ENCODE results near the gene EIF2A.
"Not testable (repeated sequence)": the region's sequence is repeated elsewhere in the genome, so short reads cannot be mapped to it uniquely, and the experiment has no call there.

EIF2A gene

DNA sequence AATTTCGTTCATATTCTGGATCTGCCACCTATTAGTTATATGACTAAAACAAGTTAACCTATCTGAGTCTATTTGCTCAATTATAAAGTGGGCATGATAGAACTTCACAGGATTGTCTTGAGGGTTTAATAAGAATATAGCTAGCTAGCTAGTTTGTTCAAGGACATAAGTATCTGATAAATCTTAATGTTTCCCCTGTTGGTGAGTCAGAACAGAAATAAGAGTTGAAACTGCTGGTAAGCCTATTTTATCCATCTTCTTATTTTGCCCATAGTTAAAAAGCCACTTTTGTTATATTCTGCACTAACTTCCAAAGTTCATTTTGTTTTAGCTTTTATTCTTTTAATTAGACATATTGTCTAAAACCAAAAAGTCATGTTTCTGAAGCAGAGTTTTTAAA, 65.9 kb downstream of the EIF2A start:
- no peak overlapping the region for H3K4me3 ChIP-seq (ENCODE audit: low read length in 2 of 2)
- H3K4me1 ChIP-seq (ENCODE audit: control insufficient read depth in 2 of 2, insufficient read depth in 2 of 2, low read length in 2 of 2), result peaks cover 0 to 1% of the 10 kb centered on the region in 2 donors
- peaks cover 0 to 9% of the 10 kb centered on the region in 2 donors for H3K36me3 ChIP-seq (ENCODE audit: control insufficient read depth in 2 of 2, insufficient read depth in 2 of 2, low read length in 2 of 2)
- H3K9ac ChIP-seq (ENCODE audit: low read depth in 1 of 2, low read length in 2 of 2), result no peak overlapping the region
- H3K9me3 ChIP-seq (ENCODE audit: control insufficient read depth in 2 of 2, low read length in 2 of 2), result no peaks in the 10 kb centered on the region
- H3K27ac ChIP-seq (ENCODE audit: low read depth in 2 of 2, low read length in 2 of 2), result no peak overlapping the region
- H3K27me3 ChIP-seq (ENCODE audit: control insufficient read depth in 2 of 2, insufficient read depth in 2 of 2, low read length in 2 of 2), result no peaks in the 10 kb centered on the region

DNA sequence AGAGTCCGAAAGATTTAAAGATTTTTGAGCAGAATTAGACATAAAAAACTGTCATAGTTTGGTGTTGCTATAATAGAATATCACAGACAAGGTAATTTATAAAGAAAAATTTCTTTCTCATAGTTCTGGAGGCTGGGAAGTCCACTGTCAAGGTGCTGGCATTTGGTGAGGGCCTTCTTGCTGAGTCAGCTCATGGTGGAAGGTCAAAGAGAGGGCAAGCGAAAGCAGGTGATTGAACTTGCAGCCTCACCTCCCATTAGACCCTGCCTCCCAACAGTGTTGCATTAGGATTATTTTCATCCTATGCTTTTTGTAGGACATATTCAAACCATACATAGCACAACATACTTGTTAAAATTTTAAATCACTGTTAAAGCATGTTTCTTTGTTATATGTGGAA, 66.4 kb downstream of the EIF2A start:
- no peak overlapping the region for H3K27ac ChIP-seq (ENCODE audit: low read depth in 2 of 2, low read length in 2 of 2)
- H3K4me1 ChIP-seq (ENCODE audit: control insufficient read depth in 2 of 2, insufficient read depth in 2 of 2, low read length in 2 of 2), result no peaks in the 10 kb centered on the region
- H3K4me3 ChIP-seq (ENCODE audit: low read length in 2 of 2), result no peak overlapping the region
- no peaks in the 10 kb centered on the region for H3K27me3 ChIP-seq (ENCODE audit: control insufficient read depth in 2 of 2, insufficient read depth in 2 of 2, low read length in 2 of 2)
- H3K9me3 ChIP-seq (ENCODE audit: control insufficient read depth in 2 of 2, low read length in 2 of 2), result no peaks in the 10 kb centered on the region
- H3K9ac ChIP-seq (ENCODE audit: low read depth in 1 of 2, low read length in 2 of 2), result no peak overlapping the region
- peaks cover 0 to 9% of the 10 kb centered on the region in 2 donors for H3K36me3 ChIP-seq (ENCODE audit: control insufficient read depth in 2 of 2, insufficient read depth in 2 of 2, low read length in 2 of 2)

DNA sequence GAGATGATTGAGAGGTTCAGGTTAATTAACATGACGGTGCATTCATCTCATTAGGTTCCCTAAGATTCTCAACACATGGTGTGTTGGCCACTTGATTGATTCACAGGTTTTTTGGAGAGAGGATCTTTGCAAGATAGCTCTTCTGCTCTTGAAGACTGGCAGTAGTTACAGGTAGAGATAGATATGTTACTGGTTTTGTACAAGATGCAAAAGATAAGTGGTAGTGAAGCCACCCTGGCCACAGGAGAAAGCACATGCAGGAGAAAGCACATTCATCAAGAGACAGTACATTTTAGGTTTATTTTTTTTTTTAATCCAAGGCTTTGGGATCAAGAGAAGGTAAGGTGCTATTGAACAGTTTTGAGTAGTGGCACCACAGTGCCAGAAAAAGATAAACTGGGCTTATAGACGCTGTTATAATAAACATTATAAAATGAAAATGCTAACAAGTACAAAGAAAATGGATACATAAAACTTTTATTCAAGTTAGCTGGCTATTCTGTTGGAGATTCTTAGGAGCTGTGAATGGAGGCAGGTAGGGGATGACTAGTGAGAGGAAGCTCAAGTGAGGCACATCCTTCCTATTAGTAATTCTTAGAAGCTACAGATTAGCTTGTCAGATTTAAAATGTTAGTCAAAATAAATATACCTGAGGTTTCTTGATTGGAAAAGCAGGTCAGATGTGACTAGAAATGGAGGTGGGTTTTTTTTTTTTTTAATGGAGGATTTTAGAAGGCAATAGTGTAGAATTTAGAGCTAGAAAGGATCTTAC, 67.3 kb downstream of the EIF2A start:
- no peaks in the 10 kb centered on the region for H3K4me1 ChIP-seq (ENCODE audit: control insufficient read depth in 2 of 2, insufficient read depth in 2 of 2, low read length in 2 of 2)
- no peak overlapping the region for H3K4me3 ChIP-seq (ENCODE audit: low read length in 2 of 2)
- H3K36me3 ChIP-seq (ENCODE audit: control insufficient read depth in 2 of 2, insufficient read depth in 2 of 2, low read length in 2 of 2), result peaks cover 0 to 9% of the 10 kb centered on the region in 2 donors
- no peak overlapping the region for H3K9ac ChIP-seq (ENCODE audit: low read depth in 1 of 2, low read length in 2 of 2)
- no peak overlapping the region for H3K27ac ChIP-seq (ENCODE audit: low read depth in 2 of 2, low read length in 2 of 2)
- H3K27me3 ChIP-seq (ENCODE audit: control insufficient read depth in 2 of 2, insufficient read depth in 2 of 2, low read length in 2 of 2), result no peaks in the 10 kb centered on the region
- H3K9me3 ChIP-seq (ENCODE audit: control insufficient read depth in 2 of 2, low read length in 2 of 2), result no peaks in the 10 kb centered on the region

DNA sequence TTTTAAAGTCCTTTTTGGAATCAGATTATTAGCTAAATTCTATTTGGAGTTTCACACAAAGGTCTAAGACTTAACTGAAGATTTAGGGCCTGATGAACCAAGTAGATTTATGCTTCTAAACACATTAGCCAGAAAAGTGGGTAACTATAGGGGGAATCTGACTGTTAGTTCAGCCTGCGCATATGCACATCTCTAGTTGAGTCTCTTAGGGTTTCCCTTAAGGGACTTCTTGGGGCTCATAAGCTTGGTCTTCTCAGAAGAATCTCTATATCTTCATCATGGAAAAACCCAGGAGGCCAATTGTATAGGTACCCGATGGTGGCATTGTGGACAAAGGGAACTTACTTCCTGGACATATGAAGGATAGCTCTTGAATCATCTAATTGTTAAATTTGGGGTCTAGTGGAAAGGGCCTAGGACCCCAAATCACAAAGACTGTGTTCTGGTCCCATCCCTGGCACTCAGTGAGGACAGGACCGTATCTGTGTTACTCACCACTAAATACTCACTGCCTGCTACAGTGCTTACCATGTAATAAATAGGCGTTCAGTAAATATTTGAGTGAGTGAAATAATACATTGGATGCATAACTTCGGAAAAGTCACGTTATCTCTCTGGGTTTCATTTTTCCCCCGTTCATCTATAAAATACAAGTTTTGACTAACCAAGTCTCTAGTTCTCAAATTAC, 73.6 kb downstream of the EIF2A start:
- H3K4me1 ChIP-seq (ENCODE audit: control insufficient read depth in 2 of 2, insufficient read depth in 2 of 2, low read length in 2 of 2), result no peaks in the 10 kb centered on the region
- no peak overlapping the region for H3K27ac ChIP-seq (ENCODE audit: low read depth in 2 of 2, low read length in 2 of 2)
- no peak overlapping the region for H3K4me3 ChIP-seq (ENCODE audit: low read length in 2 of 2)
- no peaks in the 10 kb centered on the region for H3K9me3 ChIP-seq (ENCODE audit: control insufficient read depth in 2 of 2, low read length in 2 of 2)
- no peaks in the 10 kb centered on the region for H3K27me3 ChIP-seq (ENCODE audit: control insufficient read depth in 2 of 2, insufficient read depth in 2 of 2, low read length in 2 of 2)
- no peak overlapping the region for H3K9ac ChIP-seq (ENCODE audit: low read depth in 1 of 2, low read length in 2 of 2)
- H3K36me3 ChIP-seq (ENCODE audit: control insufficient read depth in 2 of 2, insufficient read depth in 2 of 2, low read length in 2 of 2), result peaks cover 2 to 3% of the 10 kb centered on the region in 2 donors

DNA sequence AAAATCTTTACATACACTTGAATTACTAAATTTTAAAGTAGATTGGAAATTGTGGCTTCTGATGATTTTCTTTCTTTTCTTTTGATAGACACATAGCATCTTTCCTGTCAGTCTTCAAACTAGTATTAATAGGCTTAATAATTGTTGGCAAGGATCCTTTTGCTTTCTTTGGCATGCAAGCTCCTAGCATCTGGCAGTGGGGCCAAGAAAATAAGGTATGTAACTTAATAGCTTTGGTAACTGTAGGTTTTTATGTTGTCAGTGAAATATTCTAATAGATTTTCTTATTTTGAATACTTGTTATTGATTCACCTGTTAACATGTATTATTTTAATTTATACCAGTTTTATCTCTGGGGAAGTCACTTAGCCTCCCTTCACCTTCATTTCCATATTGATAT, 76.4 kb downstream of the EIF2A start:
- H3K9ac ChIP-seq (ENCODE audit: low read depth in 1 of 2, low read length in 2 of 2); H3K4me1 ChIP-seq (ENCODE audit: control insufficient read depth in 2 of 2, insufficient read depth in 2 of 2, low read length in 2 of 2); H3K4me3 ChIP-seq (ENCODE audit: low read length in 2 of 2); H3K27me3 ChIP-seq (ENCODE audit: control insufficient read depth in 2 of 2, insufficient read depth in 2 of 2, low read length in 2 of 2); H3K9me3 ChIP-seq (ENCODE audit: control insufficient read depth in 2 of 2, low read length in 2 of 2); H3K27ac ChIP-seq (ENCODE audit: low read depth in 2 of 2, low read length in 2 of 2): not testable (repeated sequence)
- H3K36me3 ChIP-seq (ENCODE audit: control insufficient read depth in 2 of 2, insufficient read depth in 2 of 2, low read length in 2 of 2), result peaks cover 22 to 24% of the 10 kb centered on the region in 2 donors

DNA sequence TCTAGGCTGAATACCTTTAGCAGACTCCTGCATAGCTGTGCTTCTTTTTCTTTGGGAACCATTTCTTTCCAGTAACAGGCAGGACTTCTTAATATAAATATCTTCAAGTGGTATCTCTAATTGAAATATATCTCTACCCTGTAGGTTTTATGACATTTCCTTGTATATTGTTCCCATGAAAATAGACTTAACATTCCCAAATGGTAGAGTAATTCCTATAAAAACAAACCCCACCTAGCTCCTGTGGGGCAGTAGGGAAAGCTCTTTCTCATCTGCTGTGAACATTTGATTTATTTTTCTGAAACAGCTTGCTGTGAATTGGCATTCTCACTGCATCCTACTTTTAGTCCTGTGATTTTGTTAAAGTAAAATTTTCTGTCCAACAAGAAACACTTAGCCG, 77.4 kb downstream of the EIF2A start:
- Histone ChIP-seq H3K9me3 (ENCODE audit: control insufficient read depth in 2 of 2, low read length in 2 of 2) (no peaks in the 10 kb centered on the region), H3K36me3 (ENCODE audit: control insufficient read depth in 2 of 2, insufficient read depth in 2 of 2, low read length in 2 of 2) (peaks cover 22 to 24% of the 10 kb centered on the region in 2 donors), H3K4me1 (ENCODE audit: control insufficient read depth in 2 of 2, insufficient read depth in 2 of 2, low read length in 2 of 2) (no peaks in the 10 kb centered on the region), H3K27me3 (ENCODE audit: control insufficient read depth in 2 of 2, insufficient read depth in 2 of 2, low read length in 2 of 2) (no peaks in the 10 kb centered on the region), H3K4me3 (ENCODE audit: low read length in 2 of 2) (no peak overlapping the region), H3K9ac (ENCODE audit: low read depth in 1 of 2, low read length in 2 of 2) (no peak overlapping the region), H3K27ac (ENCODE audit: low read depth in 2 of 2, low read length in 2 of 2) (no peak overlapping the region)

DNA sequence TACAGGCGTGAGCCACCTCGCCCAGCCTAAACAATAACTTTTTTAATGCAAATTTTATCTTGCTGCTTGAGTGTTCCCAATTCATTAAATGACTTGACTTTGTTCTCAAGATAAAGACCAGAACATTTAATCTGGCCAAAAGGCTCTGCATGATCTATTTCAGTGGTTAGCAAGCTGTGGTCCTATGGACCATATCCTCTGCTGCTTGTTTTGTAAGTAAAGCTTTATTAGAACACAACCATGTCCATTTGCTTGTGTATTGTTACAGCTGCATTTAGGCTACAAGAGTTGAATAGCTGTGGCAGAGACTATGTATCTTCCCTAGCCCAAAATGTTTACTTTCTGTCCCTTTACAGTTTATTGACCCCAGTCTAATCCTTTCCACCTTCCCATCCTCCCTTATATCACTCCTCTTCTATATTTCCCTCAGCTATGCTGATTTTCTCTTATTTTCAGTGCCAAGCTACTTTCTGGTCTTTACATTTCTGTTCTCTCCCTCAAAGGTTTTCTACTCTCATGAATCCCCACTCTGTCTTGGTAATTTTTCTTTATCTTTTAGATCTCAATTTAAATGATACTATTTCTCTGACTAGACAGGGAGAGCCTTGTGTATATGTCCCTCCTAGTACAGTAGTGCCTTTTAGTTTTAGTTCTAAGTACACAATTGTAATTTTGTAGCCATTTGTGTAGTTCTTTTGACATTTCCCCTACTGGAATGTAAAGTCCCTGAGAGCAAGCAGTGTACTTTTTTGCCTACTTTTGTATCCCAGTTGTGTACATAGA, 79.8 kb downstream of the EIF2A start:
- no peaks in the 10 kb centered on the region for H3K9me3 ChIP-seq (ENCODE audit: control insufficient read depth in 2 of 2, low read length in 2 of 2)
- H3K36me3 ChIP-seq (ENCODE audit: control insufficient read depth in 2 of 2, insufficient read depth in 2 of 2, low read length in 2 of 2), result peaks cover 25 to 31% of the 10 kb centered on the region in 2 donors
- H3K27ac ChIP-seq (ENCODE audit: low read depth in 2 of 2, low read length in 2 of 2), result no peak overlapping the region
- no peaks in the 10 kb centered on the region for H3K27me3 ChIP-seq (ENCODE audit: control insufficient read depth in 2 of 2, insufficient read depth in 2 of 2, low read length in 2 of 2)
- H3K4me3 ChIP-seq (ENCODE audit: low read length in 2 of 2), result no peak overlapping the region
- H3K4me1 ChIP-seq (ENCODE audit: control insufficient read depth in 2 of 2, insufficient read depth in 2 of 2, low read length in 2 of 2), result no peaks in the 10 kb centered on the region
- H3K9ac ChIP-seq (ENCODE audit: low read depth in 1 of 2, low read length in 2 of 2), result no peak overlapping the region

DNA sequence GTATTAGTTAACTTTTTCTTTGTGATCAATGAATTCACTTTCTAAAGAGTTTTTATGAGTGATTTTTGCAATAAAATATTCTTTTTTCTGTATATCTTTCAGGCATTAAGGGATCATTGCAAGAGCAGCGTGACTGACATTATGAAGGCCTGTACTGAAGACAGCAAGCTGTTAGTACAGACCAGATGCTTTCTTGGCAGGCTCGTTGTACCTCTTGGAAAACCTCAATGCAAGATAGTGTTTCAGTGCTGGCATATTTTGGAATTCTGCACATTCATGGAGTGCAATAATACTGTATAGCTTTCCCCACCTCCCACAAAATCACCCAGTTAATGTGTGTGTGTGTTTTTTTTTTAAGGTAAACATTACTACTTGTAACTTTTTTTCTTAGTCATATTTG, 81.0 kb downstream of the EIF2A start:
- H3K4me1 ChIP-seq (ENCODE audit: control insufficient read depth in 2 of 2, insufficient read depth in 2 of 2, low read length in 2 of 2), result no peaks in the 10 kb centered on the region
- no peak overlapping the region for H3K9ac ChIP-seq (ENCODE audit: low read depth in 1 of 2, low read length in 2 of 2)
- H3K36me3 ChIP-seq (ENCODE audit: control insufficient read depth in 2 of 2, insufficient read depth in 2 of 2, low read length in 2 of 2), result peaks cover 30 to 31% of the 10 kb centered on the region in 2 donors
- H3K4me3 ChIP-seq (ENCODE audit: low read length in 2 of 2), result no peak overlapping the region
- no peak overlapping the region for H3K27ac ChIP-seq (ENCODE audit: low read depth in 2 of 2, low read length in 2 of 2)
- H3K27me3 ChIP-seq (ENCODE audit: control insufficient read depth in 2 of 2, insufficient read depth in 2 of 2, low read length in 2 of 2), result no peaks in the 10 kb centered on the region
- no peaks in the 10 kb centered on the region for H3K9me3 ChIP-seq (ENCODE audit: control insufficient read depth in 2 of 2, low read length in 2 of 2)

DNA sequence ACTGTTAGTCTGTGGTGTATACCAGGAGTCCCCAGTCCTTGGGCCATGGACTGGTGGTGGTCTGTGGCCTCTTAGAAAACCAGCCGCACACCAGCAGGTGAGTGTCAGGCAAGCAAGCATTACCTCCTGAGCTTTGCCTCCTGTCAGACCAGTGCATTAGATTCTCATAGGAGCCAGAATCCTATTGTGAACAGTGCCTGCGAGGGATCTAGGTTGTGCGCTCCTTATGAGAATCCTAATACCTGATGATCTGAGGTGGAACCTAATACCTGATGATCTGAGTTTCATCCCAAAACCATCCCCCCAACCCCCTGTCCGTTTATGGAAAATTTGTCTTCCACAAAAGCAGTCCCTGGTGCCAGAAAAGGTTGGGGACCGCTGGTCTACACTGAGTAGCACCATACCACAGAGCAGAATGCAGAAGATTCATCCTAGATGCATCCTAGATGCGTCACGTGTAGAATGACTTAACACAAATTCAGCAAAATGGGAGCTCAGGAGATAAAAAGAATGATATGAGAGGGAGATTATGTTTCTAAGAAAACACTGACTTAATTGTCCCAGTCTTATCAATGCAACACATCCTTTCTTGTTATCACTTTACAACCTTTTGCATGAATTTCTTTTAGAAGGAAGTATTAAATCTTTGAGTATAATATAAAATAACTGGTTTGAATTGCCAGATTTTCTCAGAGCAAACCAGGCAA, 85.1 kb downstream of the EIF2A start:
- H3K27me3 ChIP-seq (ENCODE audit: control insufficient read depth in 2 of 2, insufficient read depth in 2 of 2, low read length in 2 of 2), result no peaks in the 10 kb centered on the region
- H3K4me3 ChIP-seq (ENCODE audit: low read length in 2 of 2), result no peak overlapping the region
- no peaks in the 10 kb centered on the region for H3K4me1 ChIP-seq (ENCODE audit: control insufficient read depth in 2 of 2, insufficient read depth in 2 of 2, low read length in 2 of 2)
- H3K36me3 ChIP-seq (ENCODE audit: control insufficient read depth in 2 of 2, insufficient read depth in 2 of 2, low read length in 2 of 2), result peaks cover 18 to 19% of the 10 kb centered on the region in 2 donors
- no peaks in the 10 kb centered on the region for H3K9me3 ChIP-seq (ENCODE audit: control insufficient read depth in 2 of 2, low read length in 2 of 2)
- H3K27ac ChIP-seq (ENCODE audit: low read depth in 2 of 2, low read length in 2 of 2), result no peak overlapping the region
- no peak overlapping the region for H3K9ac ChIP-seq (ENCODE audit: low read depth in 1 of 2, low read length in 2 of 2)
